ENCODE data around the gene GFRAL.
"Not testable (repeated sequence)": the region's sequence is repeated elsewhere in the genome, so short reads cannot be mapped to it uniquely, and the experiment has no call there.

The GFRAL gene, protein sequence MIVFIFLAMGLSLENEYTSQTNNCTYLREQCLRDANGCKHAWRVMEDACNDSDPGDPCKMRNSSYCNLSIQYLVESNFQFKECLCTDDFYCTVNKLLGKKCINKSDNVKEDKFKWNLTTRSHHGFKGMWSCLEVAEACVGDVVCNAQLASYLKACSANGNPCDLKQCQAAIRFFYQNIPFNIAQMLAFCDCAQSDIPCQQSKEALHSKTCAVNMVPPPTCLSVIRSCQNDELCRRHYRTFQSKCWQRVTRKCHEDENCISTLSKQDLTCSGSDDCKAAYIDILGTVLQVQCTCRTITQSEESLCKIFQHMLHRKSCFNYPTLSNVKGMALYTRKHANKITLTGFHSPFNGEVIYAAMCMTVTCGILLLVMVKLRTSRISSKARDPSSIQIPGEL

DNA sequence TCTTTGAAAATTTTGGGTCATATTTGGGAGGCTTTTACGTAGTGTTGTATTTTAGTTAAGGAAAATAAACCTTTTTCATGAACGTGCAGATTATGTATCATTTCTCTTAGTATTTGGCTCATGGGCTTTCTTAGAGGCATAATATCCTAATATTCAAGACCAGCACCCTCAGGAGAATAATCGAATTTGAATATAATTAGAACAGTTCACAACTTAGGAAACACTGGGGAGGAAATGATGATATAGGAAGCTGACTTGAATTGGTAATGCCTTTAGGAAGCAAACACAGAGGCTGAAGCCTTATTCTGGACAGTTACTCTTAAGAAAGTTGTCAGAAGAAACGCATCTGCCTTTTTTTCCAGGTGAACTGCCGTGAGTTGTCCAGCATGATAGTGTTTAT lies at the start of gene GFRAL:
Gene GFRAL (plus strand): TSS at position 301 of the 400 bp plus-strand sequence. CDS start 86 bp downstream, at position 387.
- no peak for DNase-seq

DNA sequence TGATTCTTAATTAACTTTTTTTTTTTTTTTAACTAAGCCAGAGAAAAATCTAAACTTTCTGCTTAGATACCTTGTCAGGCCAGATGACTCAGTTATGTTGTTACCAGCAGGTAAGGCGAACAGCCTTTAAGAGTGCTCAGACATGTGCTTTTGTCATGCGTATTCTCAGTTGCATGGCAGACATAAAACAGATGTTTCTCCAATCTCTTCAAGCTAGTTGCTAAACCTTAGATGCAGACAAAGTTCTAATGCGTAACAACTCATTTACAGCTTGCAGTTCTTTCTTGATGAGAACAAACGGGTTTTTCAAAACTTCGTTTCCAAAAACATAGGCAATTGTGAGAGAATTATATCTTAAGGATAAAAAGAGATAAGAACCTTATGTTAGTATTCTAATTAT lies 49.6 kb upstream of the GFRAL start:
- DNase-seq = no peak

DNA sequence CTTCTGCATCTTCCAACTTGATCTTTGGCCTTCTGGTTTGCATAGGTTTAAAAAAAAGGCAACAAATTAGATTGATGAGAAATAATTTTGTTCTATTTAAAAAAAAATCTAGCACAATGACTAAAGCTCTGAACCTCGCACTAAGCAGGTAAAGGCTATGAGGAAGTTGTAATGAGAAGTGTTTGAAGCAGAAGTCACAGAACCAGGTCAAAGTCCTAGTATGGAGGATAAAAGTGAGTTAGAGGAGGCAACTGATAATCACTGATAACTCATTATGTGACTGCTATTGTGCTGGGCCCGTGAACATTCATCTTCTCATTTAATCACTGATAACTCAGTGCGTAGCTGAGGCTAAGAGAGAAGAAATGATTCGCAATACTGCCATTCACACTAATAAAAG lies 46.1 kb upstream of the GFRAL start:
- DNase-seq = no peak

DNA sequence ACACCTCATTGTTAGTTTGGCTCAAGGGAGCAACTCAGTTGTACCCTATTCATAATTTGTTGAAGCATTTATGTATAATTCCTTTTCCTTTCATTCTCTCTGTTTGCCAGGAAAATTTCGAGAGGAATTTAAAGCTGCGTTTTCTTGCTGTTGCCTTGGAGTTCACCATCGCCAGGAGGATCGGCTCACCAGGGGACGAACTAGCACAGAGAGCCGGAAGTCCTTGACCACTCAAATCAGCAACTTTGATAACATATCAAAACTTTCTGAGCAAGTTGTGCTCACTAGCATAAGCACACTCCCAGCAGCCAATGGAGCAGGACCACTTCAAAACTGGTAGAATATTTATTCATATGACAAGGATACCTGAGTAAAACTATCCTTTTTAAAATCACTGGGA lies 45.2 kb upstream of the GFRAL start:
- no peak for DNase-seq

DNA sequence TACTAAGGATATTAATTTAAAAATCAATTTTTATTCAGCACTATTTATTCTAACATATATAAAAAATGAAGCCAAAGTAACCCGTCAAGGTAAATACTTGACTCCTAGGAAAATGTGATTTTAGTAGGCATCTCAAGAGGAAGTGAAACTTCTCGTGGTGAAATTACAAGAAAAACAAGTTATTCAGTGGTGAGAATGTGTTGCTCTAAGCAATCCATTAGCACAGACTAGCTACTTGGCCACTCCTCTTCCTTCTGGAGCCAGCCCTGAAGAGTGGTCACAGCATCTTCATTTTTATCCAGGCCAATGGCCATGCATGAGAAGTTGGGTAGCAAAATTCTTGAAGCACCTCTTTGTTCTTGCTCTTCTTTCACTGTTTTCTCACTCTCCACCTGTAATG lies 40.4 kb upstream of the GFRAL start:
- DNase-seq = no peak

DNA sequence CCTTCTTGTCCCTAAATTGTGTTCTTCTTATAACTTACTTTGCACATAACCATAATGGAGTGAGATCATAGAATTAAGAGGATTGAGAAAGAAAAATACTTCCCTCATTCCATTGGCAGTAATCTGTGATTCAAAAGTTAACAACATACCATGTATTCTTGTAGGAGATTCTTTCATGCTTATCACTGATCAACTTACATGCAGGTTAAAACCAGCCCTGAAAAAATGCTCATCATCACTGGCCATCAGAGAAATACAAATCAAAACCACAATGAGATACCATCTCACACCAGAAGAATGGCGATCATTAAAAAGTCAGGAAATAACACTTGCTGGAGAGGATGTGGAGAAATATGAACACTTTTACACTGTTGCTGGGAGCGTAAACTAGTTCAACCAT lies 36.5 kb upstream of the GFRAL start:
- no peak for DNase-seq

DNA sequence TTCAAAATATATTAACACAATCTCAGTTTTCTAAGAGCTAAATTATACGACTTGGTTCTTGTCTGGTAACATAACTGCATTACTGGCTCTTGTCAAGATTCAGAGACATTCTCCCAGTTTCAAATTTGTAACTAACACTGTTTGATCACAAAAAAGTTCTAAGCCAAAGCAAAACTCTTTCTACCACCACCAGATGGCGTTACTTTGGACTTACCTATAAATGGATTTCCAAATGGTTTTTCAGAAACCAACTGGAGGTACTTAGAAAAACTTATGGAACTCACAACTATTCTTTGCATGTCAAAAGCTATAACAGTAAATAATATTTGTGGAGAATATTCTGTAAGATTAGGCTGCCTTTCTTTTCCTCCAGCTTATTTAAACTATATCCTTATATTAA lies 34.2 kb upstream of the GFRAL start:
- no peak for DNase-seq

DNA sequence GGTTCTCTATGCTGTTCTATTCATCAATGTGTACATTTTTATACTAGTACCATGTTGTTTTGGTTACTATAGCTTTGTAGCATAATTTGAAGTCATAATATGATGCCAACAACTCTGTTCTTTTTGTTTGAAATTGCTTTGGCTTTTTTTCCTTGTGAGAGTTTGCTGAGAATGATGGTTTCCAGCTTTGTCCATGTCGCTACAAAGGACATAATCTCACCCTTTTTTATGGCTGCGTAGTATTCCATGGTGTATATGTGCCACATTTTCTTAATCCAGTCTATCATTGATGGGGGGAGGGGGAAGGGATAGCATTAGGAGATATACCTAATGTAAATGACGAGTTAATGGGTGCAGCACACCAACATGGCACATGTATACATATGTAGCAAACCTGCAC lies 30.1 kb upstream of the GFRAL start:
- DNase-seq = not testable (repeated sequence)

DNA sequence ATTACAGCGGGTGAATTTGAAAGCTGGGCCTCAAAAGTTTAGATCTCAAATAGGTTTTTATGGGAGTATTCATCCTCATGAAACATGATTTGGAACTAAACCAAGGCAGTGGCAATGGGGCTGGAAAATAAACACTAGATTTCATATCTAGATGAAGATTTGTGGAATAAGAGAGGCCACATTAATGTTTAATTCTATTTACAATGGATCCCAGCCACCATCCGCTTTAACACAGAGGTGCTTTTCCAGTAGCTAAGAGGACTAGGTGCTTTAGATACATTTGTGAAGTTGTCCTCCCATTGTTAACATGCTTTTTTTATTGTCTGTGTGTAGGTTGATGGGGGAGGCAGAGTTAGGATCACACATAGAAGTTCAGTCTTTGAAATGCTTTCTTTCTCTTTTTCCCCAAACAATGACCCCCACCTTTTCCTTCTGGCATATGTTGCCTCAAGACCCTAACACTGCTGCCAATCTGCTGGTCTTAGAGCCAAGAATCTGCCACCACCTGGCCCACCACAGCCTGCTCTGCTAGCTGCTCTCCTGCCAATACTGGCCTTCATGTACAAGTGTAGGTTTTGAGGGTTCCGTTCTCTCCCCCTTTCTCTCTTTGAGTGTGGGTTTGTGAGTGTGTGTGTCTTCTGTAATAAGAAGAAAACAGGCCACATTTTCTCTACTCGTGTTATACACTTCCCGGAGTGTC lies 27.8 kb upstream of the GFRAL start:
- DNase-seq = no peak

DNA sequence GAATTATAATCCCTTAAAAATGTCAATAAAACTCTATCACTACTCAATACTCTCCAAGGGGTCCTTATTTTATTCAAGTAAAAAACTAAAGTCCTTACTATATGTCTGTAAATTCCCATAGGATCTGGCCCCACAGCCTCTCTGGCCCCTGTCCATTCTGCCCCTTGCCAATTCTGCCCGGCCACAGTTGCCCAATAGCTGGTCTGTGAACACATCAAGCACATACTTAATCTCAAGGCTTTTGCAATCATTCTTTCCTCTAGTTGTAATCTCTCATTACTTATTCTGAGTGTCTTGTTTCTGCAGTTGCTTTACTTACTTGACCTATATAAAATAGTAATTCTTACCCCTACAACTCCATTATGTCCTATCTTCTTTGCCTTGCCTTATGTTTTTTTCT lies 22.5 kb upstream of the GFRAL start:
- DNase-seq = no peak

DNA sequence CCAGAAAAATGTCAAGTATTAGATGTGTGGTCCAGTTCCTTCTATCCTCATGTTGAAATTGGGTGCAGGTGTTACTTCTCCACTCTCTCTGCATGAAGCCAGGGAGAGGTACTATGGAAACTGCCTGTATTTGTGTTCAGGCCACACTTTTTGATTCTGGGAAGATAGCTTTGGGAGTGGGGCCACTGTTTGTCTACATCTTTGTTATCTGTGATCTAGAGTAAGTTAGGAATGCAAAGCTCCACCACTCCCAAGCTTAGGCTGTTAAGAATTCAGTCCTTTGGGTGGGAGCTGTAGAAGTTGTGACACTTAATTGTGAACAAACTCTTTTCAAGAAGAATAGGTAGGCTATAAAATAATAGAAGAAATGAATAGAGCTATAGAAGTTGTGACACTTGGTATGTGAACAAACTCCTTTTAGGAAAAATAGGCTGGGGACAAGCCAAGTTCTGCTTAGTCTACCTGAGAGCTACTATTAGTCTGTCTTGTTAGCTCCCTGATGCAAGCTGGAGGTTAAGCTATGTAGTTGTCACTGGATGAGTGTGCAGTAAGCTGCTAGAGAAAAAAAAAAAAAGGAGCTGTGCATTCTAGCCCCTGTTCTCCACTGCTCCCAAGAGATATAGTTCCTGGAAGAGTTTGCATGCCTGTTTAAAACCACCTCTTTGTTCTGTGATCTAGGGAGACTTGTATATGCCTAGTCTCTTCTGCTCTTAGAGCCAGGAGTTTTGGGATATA lies 7.1 kb upstream of the GFRAL start:
- DNase-seq = no peak

DNA sequence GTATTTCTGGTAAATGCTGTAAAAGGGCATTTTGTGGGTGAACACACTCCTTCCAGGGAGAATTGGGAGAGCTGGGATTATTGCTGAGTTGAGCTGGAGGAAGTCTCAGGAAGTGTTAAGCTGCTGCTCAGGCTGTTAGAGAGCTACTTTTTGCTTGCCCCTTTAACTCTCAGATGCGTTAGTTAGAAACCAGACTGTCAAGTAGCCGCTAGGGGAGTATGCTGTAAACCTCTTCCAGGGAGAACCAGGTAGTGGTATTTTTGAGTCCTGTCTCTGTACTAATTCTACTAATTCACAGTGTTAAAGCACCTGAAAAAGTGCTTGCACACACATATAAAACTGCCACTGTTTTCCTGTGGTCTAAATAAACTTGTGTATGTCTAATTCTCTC lies 6.6 kb upstream of the GFRAL start:
- no peak for DNase-seq

DNA sequence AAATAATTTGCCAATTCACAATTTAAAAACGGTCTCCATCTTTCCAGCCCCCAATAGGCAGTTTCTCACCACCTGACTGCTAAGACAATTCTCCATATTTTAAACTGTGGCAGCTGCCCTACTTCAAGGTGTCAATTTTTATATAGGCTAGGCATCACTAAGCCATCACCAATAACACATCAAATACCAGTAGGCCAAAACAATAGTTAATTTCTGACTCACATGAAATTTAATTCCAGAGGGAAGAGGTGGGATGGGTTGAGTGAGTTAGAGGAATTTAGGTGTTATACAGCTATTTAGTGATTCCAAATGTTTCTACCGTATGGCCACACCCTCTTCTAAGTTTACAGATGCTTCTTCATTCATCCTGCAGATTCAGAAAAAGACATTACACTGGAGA lies 49.9 kb downstream of the GFRAL start:
- DNase-seq = no peak

DNA sequence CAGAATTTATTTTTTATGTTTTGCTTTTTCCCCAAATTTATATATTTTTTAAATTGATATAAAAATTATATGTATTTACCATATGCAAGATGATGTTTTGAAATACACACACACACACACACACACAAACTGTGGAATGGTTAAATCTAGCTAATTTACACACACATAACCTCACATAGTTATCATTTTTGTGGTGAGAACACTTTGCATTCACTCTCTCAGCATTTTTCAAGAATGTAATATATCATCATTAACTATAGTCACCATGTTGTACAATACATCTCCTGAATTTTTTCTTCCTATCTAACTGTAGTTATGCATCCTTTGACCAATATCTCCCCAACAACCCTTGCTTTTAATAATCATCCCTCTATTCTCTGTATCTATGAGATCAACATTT lies 52.2 kb downstream of the GFRAL start:
- DNase-seq = no peak

DNA sequence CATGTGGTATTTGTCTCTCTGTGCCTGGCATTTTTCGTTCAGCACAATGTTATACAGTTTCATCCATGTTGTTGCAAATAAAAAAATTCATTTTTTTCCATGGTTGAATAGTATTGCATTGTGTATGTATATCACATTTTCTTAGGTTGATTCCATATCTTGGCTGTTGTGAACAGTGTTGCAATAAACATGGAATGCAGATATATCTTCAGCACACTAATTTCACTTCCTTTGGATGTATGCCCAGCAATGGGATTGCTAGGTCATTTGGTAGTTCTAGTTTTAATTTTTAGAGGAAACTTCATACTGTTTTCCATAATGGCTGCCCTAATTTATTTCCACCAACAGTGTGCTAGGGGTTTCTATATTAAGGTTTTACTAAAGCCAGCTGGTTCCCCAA lies 52.6 kb downstream of the GFRAL start:
- DNase-seq = no peak

DNA sequence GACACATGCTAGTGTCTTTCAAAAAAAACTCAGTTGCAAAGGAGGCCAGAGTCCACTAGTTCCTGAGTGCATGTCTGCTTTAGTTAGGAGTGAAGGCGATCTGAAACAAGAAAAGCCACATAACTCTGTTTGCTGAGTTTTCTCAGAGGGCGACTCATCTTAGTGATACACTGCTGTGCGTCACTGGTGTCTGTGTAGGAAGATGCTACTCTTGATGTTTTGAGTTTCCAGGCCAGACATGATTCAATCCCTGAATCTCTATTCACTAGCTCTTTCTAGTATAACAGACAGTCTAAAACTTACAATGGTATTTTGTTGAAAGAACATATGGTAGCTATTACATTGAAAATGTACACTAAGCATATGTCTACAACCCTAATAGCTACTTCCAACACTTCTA lies 60.9 kb downstream of the GFRAL start:
- DNase-seq = no peak

DNA sequence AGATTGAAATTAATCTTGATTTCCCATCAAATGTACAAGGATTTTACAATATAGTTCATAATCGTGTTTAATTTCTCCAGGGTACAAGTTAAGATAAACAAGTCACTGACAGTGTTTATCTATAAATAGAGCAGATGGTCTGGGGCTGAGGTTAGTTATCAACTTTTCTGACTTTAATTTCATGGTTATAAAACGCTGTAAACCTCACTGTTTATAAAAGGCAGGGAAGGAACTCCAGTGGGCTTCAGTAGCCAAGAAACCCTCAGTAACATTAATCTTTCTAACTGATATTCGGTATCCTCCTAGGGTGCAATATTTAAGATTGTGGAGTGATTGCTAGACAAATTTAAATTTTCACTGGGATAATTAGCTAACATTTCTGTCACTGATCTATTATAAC lies 68.6 kb downstream of the GFRAL start:
- DNase-seq = no peak

DNA sequence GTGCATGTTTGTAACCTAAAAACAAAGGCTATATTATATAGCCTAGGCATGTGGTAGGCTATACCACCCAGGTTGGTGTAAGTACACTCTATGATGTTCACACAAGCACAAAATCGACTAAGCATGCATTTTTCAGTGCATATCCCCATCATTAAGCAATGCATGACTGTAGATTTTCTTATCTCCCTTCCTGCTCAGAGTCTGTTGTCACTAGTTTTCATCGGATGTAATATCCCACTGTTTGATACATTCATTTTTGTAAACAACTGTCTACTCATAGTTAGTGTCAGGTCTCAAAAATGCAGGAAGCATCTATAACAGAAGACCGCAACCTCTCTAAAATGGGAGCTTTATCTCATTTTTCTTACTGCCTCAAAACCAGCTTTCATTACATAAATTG lies 70.7 kb downstream of the GFRAL start:
- no peak for DNase-seq

DNA sequence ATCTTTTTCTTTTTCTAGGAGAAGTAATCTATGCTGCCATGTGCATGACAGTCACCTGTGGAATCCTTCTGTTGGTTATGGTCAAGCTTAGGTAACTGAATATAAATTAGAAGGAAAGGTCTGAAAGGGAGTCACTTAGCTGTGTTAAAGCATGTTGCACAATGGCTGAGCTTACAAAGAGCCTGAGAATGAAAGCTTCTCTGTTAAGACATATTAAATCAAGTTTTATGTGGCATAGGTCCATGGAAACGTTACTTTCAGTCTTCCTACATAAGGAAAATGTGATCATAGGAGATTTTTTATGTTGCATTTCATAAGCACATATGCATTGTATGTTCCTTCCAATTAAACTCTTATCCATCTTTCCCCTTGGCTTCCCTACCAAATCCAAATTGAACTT lies 72.1 kb downstream of the GFRAL start:
- no peak for DNase-seq

DNA sequence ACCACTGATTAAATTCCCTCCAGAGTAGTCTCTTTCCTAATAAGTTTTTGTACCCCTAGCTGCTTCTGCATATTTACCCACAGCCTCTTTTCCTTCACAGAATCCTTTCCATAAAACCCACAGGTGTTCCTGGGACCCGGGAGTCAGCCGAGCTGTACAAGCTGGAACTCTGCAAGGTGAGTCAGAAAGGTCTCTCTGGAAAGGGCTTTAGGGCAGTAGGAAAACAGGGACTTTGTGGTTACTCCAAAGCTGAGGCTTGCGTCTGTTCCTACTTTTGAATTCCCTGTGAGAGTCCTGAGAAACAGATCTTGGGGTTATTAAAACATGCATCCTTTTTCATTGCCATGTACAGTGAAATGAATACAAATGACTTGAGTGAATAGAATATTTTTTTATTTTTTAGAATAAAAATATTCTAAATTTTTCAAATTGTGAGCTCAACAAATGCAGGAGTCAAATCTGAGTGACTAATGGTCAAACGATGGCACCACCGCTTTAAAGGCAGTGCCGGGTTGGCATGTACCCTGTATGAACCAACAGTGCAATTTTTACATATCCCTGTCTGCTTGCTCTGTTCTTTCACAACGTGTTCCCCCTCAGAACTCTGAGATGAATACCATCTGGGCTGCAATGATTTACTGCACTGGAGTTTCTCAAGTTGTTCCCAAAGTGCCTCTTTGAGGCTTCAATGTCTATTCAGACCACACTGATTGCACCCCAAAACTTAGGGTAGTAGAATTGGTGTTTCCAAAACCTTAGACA lies 78.4 kb downstream of the GFRAL start:
- no peak for DNase-seq

DNA sequence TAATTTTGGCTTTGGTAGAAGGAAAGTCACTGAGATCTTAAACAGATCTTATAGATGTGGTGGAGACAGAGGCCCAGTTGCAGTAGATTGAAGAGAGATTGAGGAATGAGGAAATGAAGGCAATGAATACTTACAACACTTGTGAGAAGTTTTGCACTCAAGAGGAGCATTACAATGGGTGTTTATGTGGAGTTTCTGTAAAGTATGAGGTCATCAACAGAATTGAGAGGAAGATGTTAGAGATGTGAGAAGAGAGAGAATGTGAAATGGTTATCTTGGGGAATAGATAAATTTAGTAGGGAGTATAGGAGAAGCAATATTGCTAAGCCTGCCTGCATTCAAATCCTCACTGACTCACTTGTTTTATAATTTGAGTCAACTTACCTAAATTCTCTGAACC lies 83.4 kb downstream of the GFRAL start:
- DNase-seq = no peak

DNA sequence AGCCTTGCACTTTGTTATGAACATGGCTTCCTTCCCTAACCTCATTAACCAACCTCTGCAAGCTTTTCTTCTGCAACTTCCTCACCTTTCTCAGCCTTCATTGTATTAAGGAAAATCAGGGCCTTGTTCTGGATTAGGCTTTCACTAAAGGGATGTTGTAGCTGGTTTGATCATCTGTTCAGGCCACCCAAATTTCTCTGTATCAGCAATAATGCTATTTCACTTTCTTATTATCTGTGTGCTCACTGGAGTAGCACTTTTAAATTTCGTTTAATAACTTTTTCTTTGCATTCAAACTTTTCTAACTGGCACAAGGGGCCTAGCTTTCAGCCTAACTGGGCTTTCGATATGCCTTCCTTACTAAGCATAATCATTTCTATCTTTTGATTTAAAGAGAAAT lies 96.7 kb downstream of the GFRAL start:
- no peak for DNase-seq

DNA sequence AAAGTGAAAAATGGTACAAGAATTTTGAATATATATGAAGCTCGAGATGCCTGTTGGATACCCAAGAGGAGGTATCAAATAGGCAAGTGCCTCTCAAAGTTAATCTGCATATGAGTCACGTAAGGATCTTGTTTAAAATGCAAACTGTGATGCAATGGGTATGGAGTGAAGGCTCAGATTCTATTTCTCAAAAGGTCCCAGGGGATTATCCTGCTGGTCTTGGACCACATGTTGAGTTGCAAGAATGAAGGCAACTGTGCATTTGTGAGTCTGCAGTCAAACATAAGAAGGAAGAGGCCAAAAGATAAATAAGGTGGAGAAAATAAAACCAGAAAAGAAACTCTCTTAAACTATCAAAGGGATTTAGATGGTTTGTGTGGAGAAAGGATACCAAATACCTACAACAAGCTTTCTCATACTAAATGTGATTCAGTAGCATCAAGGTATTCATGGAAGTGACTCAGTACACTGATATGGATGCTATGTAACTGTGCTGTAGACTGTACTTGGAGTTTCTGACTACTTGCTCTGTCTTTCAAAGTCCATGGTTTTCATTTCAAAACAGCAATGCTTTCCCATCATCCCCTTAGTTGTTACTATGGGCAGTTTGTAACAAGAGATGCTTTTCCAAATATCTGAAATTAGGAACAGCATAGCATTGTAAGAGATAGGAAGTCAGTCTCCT lies 106.3 kb downstream of the GFRAL start:
- DNase-seq = no peak
